Peyer's patch (tissue), 4 donors: Measurements from ENCODE around the gene LRRN2.

Source experiments
- POLR2A ChIP-seq, 2 donors: fragments of 450-650 bp; IDR thresholded peaks; one replicate each; pipeline ENCODE4 v1.5.1; 2017; ENCODE audit warnings: antibody characterized with exemption in 2 of 2, mild to moderate bottlenecking in 2 of 2, moderate library complexity in 2 of 2
- TF ChIP-seq, protein P1 (sequence below), 6 experiments: fragments of 450-650 bp in 4 of 6; fragments of 200-600 bp in 2 of 6; sonication (generic) in 1 of 6; IDR thresholded peaks; one replicate each; pipeline ENCODE4 v1.5.1; 2017 to 2019; ENCODE audit warnings: antibody characterized with exemption in 6 of 6, mild to moderate bottlenecking in 3 of 6, moderate library complexity in 1 of 6

DNA sequence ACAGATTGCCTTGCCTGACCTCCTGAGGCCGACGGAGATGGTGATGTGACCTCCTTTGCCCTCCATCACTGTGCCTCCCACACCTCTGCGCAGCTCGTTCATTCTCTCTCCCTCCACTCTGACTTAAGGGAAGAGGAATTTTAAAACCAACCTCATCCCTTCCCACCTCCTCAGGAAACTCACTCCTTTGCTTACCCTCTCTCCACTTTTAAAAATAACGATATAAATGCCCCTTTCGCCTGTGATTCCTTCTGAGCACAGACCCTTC lies 21.2 kb downstream of the LRRN2 start:
- no peak for TF ChIP-seq POLR2A (IDR thresholded peaks at IDR 0.05)
- TF ChIP-seq, protein P1, sequence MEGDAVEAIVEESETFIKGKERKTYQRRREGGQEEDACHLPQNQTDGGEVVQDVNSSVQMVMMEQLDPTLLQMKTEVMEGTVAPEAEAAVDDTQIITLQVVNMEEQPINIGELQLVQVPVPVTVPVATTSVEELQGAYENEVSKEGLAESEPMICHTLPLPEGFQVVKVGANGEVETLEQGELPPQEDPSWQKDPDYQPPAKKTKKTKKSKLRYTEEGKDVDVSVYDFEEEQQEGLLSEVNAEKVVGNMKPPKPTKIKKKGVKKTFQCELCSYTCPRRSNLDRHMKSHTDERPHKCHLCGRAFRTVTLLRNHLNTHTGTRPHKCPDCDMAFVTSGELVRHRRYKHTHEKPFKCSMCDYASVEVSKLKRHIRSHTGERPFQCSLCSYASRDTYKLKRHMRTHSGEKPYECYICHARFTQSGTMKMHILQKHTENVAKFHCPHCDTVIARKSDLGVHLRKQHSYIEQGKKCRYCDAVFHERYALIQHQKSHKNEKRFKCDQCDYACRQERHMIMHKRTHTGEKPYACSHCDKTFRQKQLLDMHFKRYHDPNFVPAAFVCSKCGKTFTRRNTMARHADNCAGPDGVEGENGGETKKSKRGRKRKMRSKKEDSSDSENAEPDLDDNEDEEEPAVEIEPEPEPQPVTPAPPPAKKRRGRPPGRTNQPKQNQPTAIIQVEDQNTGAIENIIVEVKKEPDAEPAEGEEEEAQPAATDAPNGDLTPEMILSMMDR (IDR thresholded peaks at IDR 0.05): no peak
